Stimulated activated CD8-positive, alpha-beta memory T cell treated with anti-CD3 and anti-CD28 coated beads, Interleukin-2, amount 100 ng/mL, for 48 hours (primary cell): ENCODE results near the gene SLC25A20.
A peak's percentile ranks its signal among the peaks of the same experiment; 100 is the strongest.
"Not testable (repeated sequence)": the region's sequence is repeated elsewhere in the genome, so short reads cannot be mapped to it uniquely, and the experiment has no call there.

ENCODE experiments used
- DNase-seq, 2 donors: peaks; one replicate each; pipeline ENCODE4 v3.0.0-alpha.2; 2020; ENCODE audit warnings: low read depth in 2 of 2

Gene SLC25A20, protein sequence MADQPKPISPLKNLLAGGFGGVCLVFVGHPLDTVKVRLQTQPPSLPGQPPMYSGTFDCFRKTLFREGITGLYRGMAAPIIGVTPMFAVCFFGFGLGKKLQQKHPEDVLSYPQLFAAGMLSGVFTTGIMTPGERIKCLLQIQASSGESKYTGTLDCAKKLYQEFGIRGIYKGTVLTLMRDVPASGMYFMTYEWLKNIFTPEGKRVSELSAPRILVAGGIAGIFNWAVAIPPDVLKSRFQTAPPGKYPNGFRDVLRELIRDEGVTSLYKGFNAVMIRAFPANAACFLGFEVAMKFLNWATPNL

DNA sequence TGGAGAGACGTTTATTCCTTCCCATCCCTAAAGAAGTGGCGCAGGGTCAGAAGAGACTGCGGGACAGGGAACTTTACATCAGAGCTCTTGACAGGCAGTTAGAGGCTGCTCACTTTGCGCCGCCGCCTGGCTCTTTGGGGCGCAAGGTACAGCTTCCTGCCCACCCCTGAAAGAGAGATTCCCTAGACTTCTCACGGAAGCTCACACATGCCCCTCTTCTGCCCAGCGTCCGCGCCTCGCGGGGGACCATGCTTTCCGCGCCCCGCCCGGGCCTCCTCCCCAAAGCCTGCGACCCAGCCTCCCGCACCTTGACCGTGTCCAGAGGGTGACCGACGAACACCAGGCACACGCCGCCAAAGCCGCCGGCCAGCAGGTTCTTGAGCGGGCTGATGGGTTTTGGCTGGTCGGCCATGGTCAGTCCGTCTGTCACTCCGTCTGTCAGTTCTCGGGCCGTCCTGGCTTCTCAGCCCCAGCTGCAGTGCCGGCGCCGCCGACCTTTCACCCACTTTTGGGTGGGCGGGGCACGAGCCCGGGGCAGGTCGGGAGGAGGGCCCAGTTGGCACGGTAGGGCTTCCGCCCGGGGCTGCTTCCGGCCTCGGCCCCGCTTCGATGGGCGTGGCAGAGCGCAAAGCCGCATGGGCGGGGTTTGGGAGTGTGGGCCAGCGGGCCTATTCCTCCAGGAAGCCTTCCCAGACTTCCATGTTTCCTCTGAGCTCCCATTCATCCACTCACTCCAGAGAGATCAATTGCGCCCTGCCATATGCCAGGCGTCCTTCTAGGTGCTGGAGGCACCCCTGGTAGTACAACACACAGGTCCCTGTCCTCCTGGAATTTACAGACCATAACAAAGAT lies at the start of gene SLC25A20:
Gene SLC25A20, minus strand, starts transcription at position 500 of the 852 bp plus-strand sequence. Its CDS starts 88 bp downstream, at position 412.
- DNase-seq = peak; percentile 90

DNA sequence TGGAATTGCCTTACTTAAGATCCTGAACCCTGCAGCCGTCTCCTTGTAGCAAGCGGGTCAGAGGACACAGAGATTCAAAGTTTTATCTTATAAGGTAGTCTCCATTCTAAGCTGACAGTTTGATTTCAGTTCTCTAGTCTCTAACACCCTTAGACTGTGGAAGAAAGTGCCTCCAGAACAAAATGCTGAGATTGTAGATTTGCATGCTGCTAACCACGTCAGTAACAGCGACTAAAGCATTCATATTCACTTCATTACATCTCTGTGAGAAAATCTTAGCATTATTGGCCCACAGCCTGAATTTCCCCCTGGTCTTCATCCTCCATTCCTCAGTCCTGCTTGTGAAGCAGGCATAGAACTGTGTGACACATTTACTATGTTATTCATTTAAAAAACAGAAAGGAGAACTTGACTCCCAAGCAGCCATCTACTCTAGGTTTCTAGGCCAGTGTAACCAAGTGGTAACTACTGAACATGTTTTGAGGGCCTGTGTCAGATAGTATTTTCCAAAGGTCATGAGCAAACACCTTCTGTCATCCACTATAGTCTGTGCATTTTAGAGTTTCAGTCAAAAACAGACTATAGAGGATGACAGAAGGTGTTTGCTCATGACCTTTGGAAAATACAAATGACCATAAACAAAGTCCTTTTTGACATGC lies 47.3 kb upstream of the SLC25A20 start:
- no peak for DNase-seq

DNA sequence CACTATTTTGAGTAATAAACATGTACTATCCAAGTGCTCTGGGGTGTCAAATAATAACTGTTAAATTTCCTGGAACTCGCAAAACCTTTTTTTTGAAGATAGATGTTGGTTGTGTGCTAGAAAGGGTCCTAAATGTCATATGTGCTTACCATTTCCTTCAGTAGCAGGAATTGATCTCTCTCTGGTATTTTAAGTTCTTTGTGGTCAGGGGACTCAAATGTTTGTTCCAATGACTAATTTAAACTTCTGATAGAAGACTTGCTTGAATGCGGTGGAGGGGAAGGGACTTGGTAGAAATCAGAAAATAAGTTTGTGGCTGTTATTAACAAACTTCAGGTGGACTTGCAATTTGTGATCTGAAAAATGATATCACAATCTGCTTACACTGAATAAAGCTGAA lies 46.8 kb upstream of the SLC25A20 start:
- DNase-seq = no peak

DNA sequence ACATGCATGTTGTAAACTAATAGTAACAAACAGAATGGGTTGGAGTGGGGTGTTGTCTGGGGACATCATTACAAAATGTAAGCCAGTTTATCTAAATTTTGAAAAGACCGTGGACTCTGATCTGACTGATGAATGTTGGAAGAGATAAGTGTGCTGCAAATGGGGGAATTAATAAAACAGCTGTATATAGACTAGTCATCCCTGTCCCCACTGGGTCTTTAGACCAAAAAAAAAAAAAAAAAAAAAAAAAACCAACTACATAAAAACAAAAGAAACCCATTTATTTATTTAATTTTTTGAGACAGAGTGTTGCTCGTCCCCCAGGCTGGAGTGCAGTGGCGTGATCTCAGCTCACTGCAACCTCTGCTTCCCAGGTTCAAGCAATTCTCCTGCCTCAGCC lies 40.0 kb upstream of the SLC25A20 start:
- no peak for DNase-seq

DNA sequence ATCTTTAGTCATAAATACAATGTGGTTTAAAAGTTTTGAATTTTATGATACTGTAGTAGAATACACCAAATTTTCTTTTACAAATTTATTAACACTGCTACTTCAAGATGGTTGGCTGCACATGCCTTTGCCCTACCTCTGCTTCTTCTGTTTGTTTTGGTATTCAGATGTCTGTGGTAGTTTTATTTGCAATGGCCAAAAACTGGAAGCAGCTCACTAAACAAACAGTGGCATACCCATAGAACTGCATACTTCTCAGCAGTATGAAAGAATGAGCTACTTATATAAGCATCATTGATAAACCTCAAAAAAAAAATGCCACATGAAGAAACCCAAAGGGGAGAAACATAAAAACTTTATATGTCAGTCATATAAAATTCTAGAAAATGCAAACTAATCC lies 39.5 kb upstream of the SLC25A20 start:
- no peak for DNase-seq

DNA sequence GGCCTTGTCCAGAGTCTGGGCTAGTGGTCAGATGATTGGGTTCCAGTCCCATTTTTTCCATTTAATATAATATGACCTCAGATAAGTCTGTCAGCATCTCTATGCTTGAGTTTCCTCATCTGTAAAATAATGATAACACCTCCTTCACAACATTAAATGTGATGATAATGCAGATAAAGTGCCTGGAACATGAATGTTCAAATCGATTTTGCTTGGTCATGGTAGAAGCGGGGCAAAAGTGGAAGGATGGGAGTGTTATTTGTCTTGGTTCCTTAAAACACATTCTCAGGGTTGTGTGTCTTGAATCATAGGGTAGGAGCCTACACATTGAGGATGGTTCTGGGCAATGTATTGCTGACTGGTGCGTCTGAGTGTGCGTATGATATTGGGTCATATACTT lies 36.8 kb upstream of the SLC25A20 start:
- DNase-seq = no peak

DNA sequence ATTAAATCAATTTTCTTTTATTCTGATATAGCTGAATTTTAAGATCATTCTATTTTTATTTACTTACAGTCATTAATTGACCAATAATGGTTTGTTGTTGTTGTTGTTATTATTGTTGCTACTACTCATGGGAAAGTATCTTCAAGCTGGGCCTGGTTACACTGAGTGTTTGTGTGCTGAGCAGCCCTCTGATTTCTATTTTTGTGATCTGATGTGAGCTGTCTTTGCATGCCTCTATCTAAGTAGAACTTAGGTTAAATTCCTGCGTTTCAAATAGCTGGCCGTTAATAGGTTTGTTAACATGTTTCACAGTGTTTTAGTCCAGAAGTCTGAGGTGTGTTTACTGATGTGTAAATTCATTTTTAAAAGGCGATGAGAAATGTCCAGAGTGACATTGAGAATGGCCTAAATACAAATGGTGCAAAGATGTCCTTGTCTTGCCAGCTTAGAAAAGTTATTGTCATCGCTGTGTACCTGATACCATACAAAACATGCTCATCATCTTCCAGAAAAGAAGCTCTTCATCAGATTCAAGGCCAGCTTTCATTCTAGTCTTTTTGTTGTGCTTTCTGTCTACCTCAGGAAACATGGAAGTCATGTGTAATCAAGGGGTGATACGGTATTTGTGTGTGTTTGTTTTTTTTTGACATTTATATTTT lies 35.8 kb upstream of the SLC25A20 start:
- DNase-seq = no peak

DNA sequence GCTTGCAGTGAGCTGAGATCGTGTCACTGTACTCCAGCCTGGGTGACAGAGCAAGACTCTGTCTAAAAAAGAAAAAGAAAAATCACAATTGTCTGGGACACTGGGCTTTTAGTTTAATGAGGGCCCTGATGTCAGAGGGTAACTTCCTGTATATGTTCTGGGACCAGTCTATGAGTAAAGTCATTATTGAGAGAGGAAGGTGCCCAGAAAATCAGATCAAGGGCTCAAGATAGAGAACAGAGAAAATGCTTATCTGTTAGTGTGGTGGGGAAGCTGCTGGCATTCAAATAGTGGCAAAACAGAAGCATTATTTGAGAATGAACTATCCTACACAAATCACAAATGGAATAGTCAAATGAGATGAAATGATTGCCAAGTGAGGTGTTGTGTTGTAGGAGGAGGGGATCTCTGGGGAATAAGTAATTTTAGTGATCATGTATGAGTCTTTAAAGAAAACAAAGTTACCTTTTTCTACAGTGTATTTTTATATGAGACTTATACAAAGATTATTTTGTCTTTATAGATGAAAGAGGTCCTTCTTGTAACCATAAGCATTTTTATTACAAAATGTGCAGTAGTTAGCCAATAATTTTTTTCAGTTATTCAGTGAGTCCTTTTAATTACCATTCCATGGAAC lies 33.4 kb upstream of the SLC25A20 start:
- DNase-seq = no peak

DNA sequence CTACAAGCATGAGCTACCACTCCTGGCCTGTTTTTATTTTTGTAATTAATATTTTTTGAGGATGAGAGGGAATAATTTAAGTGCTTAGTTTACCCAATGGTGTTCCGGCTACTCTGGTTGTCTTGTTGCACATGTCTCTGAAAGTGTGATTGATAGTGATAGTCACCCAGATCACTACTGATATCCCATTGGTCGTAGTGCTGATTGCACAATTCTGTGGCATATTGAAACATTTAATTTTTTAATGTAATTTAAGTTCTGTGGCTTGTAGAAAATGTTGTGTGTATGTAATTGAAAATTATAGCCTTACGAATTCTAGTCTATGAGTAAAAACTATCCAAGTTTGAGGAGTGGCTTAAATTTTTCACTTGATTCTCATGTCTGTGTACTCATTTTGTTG lies 31.9 kb upstream of the SLC25A20 start:
- DNase-seq = no peak

DNA sequence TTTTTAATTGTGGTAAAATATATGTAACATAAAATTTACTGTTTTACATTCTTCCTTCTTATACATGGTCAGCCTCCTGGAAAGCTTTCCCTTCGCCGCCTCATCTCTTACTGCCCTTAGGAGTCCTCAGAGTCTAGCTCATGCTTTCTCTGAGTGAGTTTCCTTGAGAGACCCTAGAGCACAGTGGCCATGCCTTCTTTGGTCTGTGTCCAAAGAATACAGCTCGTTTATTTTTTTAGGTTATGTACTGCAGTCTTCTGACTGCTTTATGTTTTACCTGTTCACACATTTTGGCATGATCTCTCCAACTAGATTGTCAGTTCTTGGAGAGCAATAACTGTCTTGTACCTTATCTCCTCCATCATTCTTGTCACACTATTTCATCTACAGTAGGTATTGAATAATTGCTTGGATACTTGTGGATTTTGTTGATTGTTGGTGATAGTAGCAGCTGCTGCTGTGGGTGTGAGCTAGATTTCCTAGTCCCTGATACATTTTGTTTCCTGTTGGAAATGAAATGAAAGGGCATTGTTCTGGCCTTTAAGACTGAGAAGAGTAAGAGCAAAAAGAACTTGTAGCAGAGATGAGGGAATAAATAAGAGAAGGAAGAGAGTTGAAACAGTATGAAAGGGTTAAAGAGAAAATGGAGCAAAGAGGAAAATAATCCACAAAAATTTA lies 30.8 kb upstream of the SLC25A20 start:
- no peak for DNase-seq

DNA sequence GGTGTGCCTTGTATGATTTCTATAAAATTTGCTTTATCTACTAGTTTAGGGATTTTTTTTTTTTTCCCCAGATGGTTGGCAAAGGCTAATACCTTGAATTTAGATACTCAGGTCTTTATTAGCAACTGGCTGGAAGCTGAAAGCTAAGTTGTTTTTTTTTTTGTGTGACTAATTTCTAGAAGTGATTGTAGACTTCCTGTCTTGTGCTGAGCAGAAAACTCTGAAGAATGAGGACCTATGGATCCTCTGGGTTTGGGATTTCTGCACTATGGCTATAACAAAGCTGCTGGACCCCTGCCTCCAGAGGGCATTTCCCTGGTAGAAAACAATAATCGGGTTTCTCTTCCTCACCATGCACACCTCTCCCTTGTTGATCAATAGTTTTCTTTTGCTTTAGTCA lies 30.0 kb upstream of the SLC25A20 start:
- no peak for DNase-seq

DNA sequence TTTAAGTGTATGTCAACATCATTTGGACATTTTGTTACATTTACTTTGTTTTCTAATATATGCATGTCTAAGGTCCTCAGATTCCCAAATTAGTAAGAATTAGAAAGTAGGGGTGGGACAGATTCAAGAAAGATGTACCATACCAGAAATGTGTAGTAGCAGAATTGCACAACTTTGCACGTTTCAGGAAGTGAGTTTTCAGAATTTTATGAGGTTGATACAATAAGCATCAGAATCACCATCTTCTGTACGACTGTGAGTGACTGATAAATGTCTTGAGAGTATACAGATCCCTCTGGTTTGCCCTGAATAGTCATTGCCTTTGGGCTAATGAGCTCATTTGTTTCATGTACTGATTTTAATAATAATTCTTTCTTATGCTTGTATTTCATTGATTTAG lies 29.2 kb upstream of the SLC25A20 start:
- DNase-seq = no peak

DNA sequence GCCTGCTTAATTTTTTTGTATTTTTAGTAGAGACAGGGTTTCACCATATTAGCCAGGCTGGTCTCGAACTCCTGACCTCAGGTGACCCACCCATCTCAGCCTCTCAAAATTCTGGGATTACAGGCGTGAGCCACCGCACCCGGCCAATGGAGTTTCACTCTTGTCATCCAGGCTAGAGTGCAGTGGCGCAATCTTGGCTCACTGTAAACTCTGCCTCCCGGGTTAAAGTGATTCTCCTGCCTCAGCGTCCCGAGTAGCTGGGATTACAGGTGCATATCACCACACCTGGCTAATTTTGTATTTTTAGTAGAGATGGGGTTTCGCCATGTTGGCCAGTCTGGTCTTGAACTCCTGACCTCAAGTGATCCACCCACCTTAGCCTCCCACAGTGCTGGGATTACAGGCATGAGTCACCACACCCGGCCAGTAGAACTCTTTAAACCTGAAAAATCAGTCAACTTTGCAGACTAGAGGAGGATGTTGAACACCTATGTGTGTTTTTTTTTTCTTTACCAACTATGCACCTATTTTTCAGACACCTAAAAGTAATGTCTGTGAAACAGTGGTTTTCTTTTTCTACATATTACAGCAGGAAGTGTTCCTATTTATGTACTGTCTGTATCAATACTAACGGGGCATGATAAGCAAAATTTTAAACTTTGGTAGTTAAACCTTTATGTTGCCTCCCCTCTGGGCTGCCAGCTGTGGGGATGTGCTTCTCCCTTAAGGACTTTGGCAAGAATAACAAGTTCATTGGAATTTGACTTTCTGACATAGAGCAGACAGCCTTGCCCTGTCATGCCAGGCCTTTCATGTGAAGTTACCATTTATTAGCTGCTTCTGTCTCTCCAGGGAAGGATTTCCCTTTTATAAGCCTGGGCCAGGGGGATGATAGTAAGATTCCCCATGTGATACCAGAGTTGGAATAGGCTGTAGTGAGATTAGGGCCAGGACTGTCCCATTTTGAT lies 28.0 kb upstream of the SLC25A20 start:
- no peak for DNase-seq

DNA sequence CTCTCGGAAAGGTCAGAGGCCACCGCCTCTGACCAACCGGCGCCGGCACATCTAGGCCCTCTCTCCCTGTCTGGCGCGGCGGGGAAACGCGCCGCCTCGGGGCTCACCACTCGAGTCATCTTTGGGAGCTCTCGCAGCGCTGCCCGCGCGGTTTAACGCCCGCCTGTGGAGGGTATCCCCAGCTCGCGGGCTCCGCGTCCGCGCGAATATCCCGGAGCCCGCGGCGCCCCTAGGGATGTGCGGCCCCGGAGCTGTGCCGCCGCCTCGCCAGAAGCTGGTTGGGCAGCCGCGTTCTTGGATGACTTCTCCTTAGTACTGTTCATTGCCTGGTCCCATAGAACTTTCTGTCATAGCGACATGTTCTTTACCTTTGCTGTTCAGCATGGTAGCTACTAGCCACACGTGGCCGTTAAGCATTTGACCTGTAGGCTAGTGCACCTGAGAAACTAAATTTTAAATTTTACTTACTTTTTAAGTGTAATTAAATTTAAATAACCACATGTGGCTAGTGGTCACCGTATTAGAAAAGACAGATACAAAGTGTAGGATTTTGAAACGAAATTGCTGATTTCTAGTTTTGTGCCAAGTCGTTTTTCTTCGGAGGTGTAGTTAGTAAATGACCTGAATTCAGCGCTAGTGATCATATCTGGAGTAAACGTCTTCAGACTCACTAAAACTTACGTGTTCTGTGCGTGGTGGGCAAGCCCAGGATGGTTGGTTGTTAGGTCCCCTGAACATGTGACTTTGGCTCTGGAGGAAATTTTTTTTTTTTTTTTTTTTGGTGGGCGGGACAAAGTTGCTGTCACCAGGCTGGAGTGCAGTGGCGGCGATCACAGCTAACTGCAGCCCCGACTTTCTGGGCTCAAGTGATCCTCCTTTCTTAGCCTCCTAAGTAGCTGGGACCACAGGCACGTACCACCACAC lies 20.8 kb upstream of the SLC25A20 start:
- peak; percentile 36 to 49 for DNase-seq

DNA sequence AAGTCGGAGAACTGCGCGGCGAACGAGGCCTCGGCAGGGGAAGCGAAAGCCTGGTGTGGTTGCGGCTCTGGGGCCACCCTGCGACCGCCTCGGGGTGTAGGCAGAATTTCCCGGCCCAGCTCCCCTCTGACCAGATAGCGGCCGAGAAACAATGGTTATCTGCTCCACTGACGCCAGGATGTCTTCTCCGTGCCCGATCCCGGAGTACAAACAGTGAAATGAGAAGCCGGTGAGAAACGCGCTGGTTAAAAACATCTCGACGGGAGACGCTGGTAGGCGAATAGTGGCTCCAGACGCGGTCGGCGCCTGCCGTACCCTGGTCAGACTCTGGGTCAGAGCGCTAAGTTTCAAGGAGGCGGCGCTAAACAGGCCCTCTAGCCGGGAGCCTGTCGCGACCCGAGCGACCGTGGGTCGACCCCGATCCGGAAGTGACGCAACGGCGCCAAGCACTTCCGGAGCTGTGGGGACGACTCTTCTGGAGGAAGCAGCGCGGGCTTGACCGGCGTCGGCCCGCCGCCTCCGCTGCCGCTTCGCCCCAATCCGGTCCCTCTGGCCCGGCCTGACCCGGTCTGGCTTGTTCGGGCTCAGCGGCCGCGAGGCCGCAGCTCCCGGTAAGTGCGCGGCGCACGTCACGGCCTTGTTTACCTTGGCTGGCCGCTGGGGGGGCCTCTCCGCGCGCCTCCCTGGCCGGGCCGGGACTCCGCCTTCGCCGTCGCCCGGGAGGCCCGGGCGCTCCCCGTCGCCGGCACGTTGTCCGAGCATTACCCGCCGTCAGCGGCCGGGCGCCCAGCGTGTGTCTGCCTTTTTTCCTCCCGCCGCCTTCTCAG lies 19.9 kb upstream of the SLC25A20 start, which contains the start of gene ARIH2:
Gene ARIH2, plus strand, starts transcription at position 455 of the 827 bp plus-strand sequence. CDS start 8,717 bp downstream, outside the sequence.
- DNase-seq = peak; percentile 88 to 90

DNA sequence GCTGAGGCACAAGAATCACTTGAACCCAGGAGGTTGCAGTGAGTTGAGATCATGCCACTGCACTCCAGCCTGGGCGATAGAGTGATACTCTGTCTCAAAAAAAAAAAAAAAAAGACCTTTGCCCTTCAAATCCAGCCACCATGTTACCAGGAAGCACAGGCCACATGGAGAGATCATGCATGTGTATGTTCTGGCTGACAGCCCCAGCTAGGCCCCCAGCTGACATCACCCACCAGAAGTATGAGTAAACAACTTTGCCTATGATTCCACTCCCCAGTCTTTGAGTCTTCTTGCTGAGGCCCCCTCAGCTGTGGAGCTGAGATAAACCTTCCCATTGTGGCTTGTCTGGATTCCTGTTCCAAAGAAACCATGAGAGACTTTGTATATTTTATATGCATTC lies 16.6 kb upstream of the SLC25A20 start:
- DNase-seq = no peak

DNA sequence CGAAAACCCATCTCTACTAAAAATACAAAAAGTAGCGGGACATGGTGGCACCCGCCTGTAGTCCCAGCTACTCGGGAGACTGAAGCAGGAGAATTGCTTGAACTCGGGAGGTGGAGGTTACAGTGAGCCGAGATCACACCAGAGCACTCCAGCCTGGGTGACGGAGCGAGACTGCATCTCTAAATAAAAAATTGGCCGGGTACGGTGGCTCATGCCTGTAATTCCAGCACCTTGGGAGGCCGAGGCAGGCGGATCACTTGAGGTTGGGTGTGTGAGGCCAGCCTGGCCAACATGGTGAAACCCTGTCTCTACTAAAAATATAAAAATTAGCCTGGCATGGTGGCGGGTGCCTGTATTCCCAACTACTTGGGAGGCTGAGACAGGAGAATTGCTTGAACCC lies 8.3 kb upstream of the SLC25A20 start:
- not testable (repeated sequence) for DNase-seq

DNA sequence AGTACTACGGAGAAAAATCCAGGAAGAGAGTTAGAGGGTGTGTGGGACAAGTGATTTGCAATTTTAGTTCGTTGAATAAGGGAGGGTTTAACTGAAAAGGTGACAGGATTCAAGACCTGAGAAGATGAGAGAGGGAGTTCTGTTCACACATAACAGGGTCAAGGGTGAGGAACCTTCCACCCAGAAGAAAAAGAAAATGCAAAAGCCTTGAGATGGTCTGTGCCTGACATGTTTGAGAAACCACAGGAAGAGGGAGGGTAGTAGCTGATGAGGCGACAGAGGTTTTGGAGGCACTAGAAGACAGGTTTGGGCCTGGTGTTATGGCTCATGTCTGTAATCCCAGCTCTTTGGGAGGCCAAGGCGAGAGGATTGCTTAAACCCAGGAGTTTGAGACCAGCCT lies 591 bp upstream of the SLC25A20 start:
- DNase-seq = no peak
